Measurements from ENCODE around the gene PTPN3.

Gene PTPN3

DNA sequence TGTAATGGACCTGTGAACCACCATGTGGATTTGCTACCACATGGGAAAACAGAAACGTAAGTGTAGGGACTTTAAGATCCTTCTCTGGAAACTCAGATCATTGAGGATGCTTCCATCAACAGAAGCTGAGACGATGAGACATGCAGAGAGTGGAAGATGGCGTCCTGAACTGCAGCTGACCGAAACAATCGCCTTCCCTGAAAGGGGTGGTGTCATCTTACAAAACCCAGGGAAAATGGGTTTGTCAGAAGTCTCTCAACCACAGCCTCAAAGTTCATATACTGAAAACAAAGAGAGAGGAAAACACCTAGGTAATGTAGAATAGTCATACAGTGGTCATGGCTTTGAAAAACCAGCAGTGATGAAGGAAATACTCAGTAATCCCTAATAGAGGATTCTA lies 6.6 kb upstream of the PTPN3 start:
- no peak for FAIRE-seq

DNA sequence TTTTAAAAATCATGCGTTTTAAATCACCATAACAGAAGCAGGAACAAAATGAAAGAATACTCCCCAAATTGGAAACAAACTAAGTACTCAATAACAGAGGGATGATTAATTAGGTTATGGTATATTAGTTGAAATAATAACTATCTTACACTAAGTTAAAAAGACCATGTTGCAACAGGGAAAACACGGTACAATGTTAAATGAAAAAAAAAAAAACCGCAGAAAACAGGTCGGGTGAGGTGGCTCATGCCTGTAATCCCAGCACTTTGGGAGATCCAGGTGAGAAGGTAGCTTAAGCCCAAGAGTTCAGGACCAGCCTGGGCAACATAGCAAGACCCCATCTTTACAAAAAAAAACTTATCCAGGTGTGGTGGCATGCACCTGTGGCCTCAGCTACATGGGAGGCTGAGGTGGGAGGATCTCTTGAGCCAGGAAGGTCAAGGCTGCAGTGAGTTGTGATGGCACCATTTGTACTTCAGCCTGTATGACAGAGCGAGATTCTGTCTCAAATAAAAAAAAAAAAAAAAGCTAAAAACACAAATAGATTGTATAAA lies 2.4 kb upstream of the PTPN3 start:
- no peak for FAIRE-seq

DNA sequence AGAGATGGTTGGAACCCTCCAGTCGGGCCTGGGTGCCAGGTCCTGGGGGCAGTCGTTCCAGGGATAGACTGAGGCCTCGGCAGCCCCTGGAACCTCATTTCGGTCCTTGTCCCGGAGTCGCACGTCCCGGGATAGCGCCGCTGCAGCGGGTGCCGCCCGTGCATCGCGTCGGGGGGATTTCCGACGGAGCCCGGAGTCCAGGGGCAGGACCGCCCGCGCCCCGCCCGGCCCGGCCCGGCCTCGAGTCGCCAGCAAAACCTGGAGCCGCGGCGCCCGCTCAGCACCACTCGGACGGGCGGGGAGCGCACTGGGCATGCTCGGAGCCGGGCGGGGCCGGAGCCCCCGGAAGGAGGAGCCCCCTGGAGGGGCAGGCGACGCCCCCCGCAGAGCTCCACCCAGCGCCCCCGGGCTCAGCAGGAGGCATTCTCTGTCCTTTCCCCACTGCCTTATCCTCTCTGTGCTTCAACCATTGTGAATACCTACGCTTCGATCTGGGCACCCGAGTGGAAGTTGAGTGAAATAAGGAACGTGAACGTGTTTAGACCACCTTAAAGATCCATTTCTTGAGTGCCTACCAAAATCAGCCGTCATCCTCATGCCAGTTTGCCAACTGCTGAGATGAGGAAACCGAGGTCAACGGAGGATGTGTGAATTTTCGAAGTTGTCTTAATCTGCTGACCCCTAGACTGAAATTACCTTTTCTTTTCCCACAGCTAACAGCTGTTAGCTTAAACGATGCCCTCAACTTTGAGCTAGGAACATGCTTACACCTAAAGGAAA lies 1.7 kb upstream of the PTPN3 start:
- no peak for FAIRE-seq

DNA sequence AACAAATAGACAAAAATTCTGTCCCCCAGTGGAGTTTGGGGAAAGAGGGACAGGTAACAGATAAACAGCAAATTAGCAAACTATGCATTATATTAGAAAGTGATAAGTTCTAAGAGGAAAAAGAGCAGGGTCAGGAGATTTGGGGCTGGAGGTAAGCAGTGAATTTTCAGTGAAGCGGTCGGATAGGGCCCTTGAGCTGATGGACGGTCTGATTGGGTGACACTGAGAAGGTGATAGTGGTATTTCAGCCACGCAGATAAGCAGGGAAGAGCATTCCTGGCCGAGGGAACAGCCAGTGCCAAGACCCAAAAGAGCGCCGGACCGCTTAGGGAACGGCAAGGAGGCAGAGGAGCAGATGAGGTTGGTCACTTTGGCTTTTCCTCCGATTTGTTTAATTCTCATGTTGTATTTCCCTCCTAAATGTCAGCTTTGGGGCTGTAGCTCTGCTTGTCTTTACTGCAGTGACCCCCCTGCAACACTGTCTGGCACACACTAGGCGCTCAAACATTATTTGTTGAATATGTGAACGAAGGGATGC lies 1.1 kb upstream of the PTPN3 start:
- no peak for FAIRE-seq

DNA sequence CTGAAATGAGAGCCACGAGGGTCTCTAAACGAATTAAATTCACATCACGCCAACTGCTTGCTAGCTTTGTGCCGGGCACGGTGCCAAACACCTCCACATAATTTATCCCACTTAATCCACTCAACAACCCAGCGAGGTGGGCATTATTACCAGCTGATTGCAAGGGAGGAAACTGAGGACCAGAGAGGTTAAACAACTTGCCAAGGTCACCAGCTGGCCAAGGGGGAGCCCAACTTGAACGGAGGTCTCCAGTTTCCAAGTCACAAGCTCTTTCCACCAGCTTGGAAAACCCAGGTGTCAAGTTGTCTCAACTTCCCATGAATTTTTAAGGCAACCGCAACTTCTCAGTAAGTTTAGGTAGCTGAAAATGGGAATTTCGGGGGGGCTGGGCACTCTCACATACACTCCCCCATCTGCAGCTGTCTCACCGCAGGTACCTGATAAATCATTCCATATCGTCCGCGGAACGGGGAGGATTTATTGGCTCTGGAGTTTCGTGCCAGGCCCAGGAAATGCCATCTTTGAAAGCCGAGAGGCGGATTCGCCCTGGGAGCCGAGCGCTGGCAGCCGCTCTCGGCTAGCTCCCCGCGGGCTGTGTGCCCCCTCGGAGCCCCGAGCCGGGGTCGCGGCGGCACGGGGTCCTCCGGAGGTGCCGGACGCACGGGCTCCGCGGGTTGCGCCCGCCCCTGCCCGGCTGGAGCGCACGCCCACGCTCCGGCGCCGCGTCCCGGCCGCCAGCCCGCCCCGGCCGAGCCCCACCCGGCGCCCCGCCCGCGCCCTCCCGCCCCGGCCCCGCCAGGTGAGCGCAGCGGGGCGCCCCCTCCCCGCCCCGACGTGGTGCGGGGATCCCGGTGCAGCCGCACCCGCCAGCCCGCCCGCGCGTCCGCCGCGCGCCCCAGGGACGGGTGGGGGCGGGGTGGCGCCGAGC lies 617 bp downstream of the PTPN3 start:
- FAIRE-seq = no peak

DNA sequence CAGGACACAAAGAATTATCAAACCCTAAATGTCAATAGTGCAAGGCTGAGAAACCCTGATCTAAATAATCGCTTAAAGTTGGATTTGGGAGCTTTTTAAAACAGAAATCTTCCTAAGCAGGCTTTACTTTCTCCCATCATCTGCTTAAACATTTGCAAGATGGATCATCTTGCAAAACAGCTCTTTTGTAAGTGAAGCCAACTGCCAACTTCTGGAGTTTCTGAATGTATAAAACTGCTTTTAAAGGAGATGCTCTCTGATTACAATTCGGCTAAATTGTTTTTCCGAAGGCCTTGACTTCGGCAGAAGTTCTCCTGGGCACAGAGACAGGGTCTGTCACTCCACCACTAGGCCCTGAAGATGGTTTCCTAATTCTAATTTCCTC lies 1.3 kb downstream of the PTPN3 start:
- FAIRE-seq = no peak

DNA sequence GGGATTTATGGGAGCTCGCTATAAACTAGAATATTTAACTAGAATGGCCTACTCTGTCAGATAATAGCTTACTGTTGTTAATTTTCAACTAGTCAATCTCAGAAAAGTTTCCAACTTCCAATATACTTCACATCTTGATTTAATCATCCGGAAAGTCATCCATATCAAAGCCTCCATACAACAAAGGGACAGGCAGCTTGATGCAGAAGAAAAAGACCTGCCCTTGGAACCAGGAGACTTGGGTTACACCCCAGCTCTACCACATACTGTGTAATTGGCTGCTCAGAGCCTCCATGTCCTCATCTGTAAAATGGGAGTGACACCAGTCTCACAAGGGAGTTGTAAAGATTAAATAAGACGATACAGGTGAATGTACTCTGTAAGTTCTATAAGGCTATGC lies 1.9 kb downstream of the PTPN3 start:
- FAIRE-seq = no peak

DNA sequence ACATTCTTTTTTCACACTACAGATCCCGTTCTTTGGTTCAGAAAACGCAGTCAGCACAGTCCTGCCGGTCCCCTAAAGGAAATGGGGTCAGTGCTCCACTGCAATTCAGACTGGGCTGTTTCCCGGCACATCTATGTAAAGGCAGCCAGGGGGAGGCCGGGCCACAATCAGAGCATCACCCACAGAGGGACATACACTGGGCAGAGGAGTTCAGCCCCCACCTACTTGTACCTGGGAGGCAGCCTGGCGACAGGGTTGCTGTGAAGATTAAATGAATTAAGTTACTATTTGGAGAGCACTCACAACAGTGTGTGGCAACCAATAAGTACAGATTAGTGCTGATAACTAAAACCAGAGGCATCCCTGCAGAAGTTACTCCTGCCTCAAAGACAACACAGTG lies 4.5 kb downstream of the PTPN3 start:
- FAIRE-seq = no peak

DNA sequence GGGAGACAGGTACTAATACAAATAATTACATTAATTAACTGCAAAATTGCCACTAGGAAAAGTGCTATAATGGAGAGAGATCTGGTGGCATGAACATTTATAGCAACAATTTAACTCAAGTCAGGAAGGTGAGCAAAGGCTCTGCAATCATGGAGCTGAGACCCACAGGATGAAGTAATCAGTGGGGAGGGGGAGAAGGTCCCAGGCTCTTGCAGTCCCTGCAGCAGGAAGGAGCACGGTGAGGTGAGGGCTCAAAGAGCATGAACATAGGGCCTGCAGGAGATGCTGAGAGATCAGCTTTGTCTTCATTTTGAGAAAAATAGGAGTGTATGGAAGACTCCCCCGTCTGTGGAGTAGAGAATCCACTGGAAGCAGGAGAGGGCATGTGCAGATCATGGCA lies 6.5 kb downstream of the PTPN3 start:
- FAIRE-seq = no peak

DNA sequence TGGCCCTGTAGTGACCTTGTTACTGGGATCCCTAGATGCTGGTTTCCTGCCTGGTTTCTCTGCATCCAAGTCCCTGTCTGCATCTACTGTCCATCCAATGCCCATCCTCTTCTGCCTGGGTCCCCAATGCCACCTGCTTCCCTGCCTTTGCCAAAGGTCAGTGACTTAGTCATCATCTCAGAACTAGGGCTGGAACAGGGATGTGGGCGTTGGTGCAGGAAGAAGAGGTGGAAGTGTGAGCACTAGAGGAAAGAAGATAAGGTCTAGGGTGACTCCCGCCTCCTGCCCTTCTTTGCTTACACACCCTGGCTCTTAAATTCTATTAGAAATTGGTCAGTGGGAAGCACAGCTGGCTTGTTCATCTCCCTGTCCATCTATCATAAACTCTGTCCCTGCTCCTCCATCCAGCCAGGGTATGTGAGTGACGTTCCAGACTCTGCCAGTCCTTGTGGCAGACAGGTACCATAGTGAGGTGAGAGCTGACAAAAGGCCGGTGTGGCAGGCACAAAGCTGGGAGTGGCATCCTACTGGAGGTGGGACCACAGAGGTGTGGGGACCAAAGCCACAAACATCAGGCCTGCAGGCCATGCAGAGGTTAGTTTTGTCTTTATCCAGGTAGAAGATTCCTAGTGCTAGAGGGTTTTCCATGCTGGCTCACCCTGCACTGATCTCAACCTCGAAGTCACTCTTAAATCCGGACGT lies 9.2 kb downstream of the PTPN3 start:
- no peak for FAIRE-seq

DNA sequence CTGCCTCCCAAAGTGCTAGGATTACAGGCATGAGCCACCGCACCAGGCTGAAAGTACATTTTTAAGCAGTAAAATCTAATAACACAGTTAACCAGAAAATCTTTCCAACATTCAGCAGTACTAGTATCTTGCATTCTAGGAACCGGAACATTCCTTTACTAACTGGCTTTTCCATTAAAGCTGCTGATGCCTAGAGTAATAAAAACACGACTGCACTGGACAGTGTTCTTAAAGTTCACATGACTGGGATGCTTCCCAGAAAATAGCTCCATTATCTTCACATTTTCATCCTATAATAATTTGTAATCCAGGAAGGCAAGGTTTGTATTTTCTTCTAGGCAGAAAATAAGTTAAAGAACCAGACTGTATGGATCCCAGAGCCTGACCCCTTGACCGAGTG lies 9.8 kb downstream of the PTPN3 start:
- no peak for FAIRE-seq

DNA sequence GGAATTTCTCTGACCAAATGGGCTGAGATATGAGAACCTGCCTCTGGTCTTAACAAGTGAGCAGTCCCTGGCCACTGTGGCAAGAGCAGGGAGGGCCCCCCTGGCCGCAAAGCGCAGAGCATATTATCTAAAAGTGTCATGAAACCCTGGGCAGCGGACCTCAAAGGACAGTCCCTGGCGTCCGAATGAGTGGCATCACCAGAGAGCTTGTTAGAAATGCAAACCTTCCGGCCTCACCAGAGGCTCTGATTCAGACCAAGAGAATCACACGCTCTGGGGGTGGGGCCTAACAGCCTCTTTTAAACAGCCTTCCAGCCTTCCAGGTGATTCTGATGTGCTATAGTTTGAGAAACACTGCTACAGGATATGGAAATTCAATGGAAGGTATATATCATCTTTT lies 10.9 kb downstream of the PTPN3 start:
- no peak for FAIRE-seq

DNA sequence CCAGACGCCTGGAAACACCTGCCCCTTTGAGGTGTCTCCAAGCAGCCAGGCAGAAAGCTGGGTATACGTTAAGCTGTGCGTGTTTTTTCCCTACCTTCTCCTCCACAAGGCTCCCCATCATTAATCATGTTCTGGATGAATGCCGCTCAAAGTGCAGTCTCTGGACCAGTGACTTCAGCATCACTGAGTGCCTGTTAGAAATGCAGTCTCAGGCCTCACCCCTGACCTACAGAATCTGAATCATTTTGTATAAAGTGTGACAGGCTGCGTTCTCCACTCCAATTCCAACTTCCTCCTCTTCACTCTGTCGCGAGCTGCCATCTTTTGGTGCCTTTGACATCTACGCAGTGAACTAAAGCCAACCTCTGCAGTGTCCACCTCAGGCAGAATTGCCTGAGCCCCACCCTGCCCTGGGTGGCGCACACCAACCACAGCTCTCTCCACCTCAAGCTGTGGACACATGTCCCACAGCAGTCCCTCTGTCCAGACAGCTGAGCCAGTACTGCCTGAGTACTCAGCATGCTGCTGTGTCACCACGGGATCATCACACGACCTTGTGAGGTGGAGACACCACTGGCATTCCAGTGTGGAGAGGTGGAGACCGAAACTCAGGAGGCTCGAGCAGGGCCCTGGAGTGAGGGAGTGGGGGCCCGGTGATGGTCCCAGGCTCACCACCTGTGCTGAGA lies 14.2 kb downstream of the PTPN3 start:
- no peak for FAIRE-seq

DNA sequence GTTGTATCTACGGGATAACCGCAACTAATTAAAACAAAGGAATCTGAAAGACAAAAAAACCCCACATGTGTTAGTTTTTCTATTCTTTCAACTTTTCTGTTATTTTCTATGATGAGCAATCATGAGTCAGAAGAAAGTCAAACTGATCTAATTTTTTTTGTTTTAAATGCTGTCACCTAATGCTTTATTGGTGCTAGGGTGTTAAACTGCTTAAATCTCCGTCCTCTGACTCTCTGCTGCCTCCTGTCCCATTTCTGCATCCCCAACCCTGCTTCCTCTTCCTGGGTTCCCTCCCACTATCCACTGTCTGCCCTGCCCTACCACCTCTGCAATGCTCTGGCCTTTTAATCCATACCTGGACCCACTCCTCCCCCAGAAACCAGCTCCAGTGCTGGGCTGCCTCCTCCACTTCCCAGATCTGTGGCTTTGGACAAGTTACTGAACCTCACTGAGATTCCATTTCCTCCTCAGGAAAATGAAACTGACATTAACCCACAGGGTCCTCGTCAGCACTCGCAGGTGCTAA lies 15.7 kb downstream of the PTPN3 start:
- no peak for FAIRE-seq

DNA sequence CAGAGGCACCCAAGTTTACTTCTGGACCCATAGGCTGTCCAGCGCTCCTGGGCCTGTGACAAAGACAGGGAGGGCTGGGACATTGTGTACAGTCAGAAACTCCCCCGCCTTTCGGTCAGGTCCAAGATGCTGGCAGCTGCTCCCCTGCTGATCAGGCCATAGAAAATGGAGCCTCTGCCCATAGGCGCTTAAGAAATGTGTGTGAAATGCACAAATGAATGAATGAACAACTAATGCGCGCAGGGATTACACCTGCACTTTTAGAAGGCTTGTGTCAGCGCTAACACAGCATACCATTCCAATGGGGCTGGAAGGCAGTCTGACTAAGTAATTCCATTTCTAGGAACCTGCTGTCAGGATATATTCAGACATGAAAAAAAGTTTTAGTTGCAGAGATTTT lies 16.3 kb downstream of the PTPN3 start:
- FAIRE-seq = no peak

DNA sequence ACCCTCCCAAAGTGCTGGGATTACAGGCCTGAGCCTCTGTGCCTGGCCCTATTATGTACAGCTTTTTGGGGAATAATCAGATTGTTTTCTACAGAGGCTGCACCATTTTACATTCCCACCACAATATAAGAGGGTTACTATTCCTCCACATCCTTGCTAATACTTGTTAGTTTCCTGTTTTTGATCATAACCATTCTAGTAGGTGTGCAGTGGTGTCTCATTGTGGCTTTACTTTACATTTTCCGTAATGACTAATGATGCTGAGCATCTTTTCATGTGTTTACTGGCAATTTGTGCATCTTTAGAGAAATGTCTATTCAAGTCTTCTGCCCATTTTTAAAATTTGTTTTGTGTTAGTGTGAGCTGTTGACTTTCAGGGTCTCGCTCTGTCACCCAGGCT lies 18.3 kb downstream of the PTPN3 start:
- no peak for FAIRE-seq

DNA sequence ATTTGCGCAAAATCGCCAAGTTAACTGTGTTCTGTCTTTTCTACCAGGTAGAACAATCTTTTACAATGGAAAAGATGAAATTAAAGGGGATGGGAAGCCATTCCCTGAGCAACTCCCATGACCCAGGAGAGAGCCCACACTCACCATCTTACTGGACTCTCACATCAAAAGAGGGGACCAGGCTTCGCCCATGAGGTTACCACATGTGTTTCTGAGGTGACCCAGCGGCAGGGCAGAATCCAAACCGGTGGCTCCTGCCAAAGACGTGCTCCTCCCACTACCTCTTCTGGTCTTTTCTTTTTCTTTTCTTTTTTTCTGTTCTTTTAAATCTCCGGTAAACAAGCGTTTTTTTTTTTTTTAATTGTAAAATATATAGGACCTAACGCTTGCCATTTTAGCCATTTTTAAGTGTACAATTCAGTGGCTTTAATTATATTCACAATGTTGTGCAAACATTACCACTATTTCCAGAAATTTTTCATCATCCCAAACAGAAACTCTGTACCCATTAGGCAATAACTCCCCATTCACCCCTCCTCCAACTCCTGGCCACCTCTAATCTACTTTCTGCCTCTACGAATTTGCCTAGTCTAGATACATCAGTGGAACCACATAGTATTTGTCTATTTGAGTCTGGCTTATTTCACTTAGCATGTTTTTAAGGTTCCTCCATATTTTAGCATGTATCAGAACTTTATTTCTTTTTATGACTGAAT lies 19.3 kb downstream of the PTPN3 start:
- no peak for FAIRE-seq

DNA sequence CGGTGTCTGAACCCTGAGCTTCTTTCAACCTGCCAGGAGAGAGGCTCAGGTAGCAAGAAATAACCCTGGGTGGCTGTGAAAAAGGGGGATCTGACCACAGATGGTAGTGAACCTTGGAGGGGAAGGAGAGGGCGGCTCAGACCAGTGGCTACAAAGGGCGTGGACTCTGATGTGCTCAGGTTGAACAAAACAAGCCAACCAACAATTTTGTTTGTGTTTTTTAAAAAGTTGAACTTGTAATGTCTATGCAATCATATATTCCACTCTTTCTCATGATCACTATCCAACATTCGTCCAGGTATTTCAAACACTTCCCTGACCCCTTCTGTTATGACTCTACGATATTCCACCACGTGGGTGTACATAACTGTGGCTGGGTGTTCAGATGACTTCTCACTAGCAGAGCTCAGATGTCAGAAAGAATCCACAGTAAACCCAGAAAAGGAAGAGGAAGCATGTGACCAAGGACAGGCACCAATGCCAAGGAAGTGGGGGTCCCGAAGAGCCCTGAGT lies 20.0 kb downstream of the PTPN3 start:
- no peak for FAIRE-seq

DNA sequence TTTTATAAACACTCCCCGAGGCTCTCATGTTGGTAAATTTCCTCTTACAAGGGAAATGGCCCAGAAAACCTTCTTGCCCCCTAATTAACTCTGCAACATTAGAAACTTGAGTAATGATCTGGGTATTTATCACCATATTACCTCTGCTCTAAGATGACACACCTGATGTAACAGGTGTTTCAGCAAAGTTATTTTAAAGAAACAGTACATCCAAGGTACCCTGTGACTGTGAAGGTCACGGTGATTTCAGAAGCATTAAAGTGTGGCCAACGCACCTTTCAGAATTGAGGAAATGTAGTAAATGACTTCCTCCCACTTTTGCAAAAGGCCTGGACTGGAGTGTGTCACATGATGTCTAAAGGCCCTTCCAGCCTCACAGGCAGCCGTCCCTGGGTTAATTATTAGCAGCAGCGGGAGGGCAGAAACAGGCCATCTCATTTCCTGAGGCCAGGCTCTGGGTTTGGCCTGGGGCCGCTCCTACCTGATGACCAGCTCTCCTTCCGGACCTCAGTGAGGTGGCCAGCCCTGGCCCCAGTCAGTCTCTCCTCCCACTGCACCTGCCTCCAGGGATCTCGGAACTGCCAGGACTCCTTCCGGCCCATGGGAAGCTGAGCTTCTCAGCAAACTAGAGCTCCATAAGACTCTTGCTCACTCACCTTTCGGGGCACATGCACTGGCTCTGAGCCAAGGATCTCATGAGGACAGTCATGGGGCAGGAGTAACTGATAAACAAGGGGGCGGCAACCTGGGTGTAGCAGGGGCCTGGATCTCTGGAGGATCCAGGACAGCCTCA lies 20.7 kb downstream of the PTPN3 start:
- no peak for FAIRE-seq

DNA sequence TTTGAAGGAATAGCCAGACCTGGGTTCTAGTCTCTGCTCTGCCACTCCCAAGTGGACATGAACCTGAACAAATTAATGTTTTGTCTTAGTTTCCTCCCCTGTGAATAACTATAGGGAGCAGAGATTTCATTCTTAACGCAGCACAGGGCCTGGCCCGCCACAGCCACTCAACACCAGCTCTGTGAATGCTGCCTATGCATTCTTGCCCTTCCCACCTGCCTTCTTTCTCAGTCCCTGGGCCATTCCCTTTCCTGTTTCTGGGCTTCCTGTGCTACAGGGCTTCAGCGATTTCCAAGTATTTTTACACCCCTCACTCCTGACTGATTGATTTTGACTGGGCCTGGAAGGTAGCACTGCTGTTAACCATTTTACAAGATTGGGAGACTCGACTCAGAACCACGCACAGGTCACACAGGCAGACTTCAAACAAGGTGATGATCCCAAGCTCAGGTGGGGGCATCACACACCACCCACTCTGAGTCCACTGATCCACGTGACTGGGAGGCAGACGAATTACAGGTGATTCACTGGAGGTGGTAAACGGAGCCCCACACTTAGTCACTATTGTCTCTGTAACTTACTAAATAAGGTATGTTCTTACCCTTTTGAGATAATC lies 21.4 kb downstream of the PTPN3 start:
- FAIRE-seq = no peak
